NCI-H1092 (cell line): ENCODE results near the gene MYO15B.
"Not testable (repeated sequence)": the region's sequence is repeated elsewhere in the genome, so short reads cannot be mapped to it uniquely, and the experiment has no call there.

Experiments
- DNase-seq: peaks from one replicate; lab custom pipeline; 2025; lab: John Stamatoyannopoulos, UW

MYO15B gene

GRCh38 chr17:75624714-75625345 is 37.2 kb downstream of the MYO15B start:
- DNase-seq = no peak

- DNase-seq = peak; percentile 11
Observed at GRCh38 chr17:75625813-75626486, 38.4 kb downstream of the MYO15B start.

GRCh38 chr17:75626496-75627038 is 39.0 kb downstream of the MYO15B start:
- DNase-seq = no peak

GRCh38 chr17:75627094-75627493 is 39.5 kb downstream of the MYO15B start:
- DNase-seq = no peak

GRCh38 chr17:75628425-75628824 is 40.8 kb downstream of the MYO15B start:
- no peak for DNase-seq

- DNase-seq = no peak
Observed at GRCh38 chr17:75629157-75629556, 41.6 kb downstream of the MYO15B start.

- no peak for DNase-seq
Observed at GRCh38 chr17:75630071-75630917, 42.7 kb downstream of the MYO15B start.

GRCh38 chr17:75631353-75631752 is 43.8 kb downstream of the MYO15B start:
- no peak for DNase-seq

- no peak for DNase-seq
Observed at GRCh38 chr17:75632428-75632827, 44.8 kb downstream of the MYO15B start.

GRCh38 chr17:75632863-75633485 is 45.4 kb downstream of the MYO15B start, which contains the start of gene SMIM5:
TSS of gene SMIM5 (plus strand) at chr17:75633434. CDS start at chr17:75640202, 6,768 bp downstream.
- DNase-seq = peak; percentile 16

- peak; percentile 84 for DNase-seq
Observed at GRCh38 chr17:75633486-75634375, 46.1 kb downstream of the MYO15B start.

- DNase-seq = no peak
Observed at GRCh38 chr17:75634376-75634740, 46.8 kb downstream of the MYO15B start.

- DNase-seq = no peak
Observed at GRCh38 chr17:75634754-75635609, 47.4 kb downstream of the MYO15B start.

GRCh38 chr17:75635610-75636202 is 48.1 kb downstream of the MYO15B start:
- no peak for DNase-seq

GRCh38 chr17:75636381-75637142 is 49.0 kb downstream of the MYO15B start:
- DNase-seq = no peak

GRCh38 chr17:75637143-75637538 is 49.5 kb downstream of the MYO15B start:
- no peak for DNase-seq

- no peak for DNase-seq
Observed at GRCh38 chr17:75637551-75637950, 50.0 kb downstream of the MYO15B start.

- not testable (repeated sequence) for DNase-seq
Observed at GRCh38 chr17:75638039-75638438, 50.4 kb downstream of the MYO15B start.

- DNase-seq = no peak
Observed at GRCh38 chr17:75638893-75639292, 51.3 kb downstream of the MYO15B start.
